Right atrium auricular region (tissue), 2 donors: ENCODE results near the gene LHX1. TPM values are rescaled to one million over a fixed set of nuclear protein-coding genes. Genes with fewer than 3 reads are reported as not detected.
A peak's percentile ranks its signal among the peaks of the same experiment; 100 is the strongest.

Experiments used
- DNase-seq: peaks from one replicate; pipeline ENCODE4 v3.0.0-alpha.2; 2019; ENCODE audit warnings: low spot score
- H3K27ac ChIP-seq, 2 donors: fragments of 200-600 bp; sonication (generic); 1 replicate in 1 of 2; 2 replicates in 1 of 2; pipeline ENCODE4 v1.5.1; 2016 to 2019
- H3K27me3 ChIP-seq, 2 donors: fragments of 200-600 bp; sonication (generic); one replicate each; pipeline versions ENCODE4 v1.5.1 to v1.6.0; 2017 to 2019
- H3K36me3 ChIP-seq: fragments of 200-600 bp; sonication (generic); one replicate; pipeline ENCODE4 v1.5.1; 2016
- H3K4me1 ChIP-seq, 2 donors: fragments of 200-600 bp; sonication (generic); one replicate each; pipeline versions ENCODE4 v1.5.1 to v1.6.0; 2017 to 2019
- H3K4me3 ChIP-seq, 2 donors: fragments of 200-600 bp; sonication (generic); 1 replicate in 1 of 2; 2 replicates in 1 of 2; pipeline ENCODE4 v1.5.1; 2017 to 2019; ENCODE audit warnings: mild to moderate bottlenecking in 1 of 2, moderate library complexity in 1 of 2
- H3K9me3 ChIP-seq, 2 donors: fragments of 200-600 bp; sonication (generic); one replicate each; pipeline ENCODE4 v1.5.1; 2019
- CTCF ChIP-seq, 2 donors: fragments of 200-600 bp; sonication (generic); IDR thresholded peaks; one replicate each; pipeline ENCODE4 v1.5.1; 2019; ENCODE audit warnings: antibody characterized with exemption in 2 of 2
- total RNA-seq, 2 donors: library from RNA; depleted of rRNA; stranded (reverse); fragments of >200 nt; gene quantifications; one replicate each; pipeline ENCODE4 v1.1.0, GENCODE V29; 2016

LHX1 gene
- total RNA-seq, 2 donors from 2014 or later: not detected

DNA sequence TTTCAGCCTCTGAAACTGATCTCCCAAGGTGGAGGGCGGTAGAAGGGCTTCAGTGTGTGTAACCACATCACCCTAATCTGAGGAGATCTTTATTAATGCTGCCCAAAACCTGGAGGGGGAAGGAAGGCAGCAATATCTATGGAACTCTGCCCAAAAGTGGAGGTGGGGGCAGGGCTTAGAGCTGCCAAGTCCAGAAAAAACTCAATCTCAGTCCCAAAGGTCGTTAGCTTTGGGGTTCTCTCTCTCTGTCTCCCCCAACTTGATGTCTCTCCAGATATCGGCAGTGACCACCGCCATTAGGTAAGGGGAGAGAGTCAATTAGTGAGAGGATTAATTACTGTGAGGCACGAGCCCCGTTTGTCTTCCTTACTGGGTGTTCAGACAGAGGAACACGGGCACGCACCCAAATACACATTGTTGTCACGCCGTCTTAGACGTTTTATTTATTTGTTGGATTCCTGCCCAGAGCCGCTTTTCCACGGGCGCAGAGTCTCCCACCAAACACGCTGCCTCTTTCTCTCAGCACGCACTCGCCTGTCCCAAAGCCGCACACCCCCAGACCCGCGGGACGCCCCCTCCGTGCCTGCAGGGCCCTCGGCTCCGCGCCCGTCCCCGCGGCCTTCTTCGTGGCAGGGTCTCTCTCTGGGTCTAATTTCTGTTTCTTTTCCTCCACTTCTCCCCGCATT, 5.4 kb upstream of the LHX1 start:
- Histone ChIP-seq H3K4me1 (peaks cover 0 to 60% of the 10 kb centered on the region in 2 donors), H3K9me3 (no peaks in the 10 kb centered on the region), H3K27ac (no peak overlapping the region), H3K4me3 (peak overlapping the region in 1 of 2 donors; percentile 12), H3K36me3 (no peaks in the 10 kb centered on the region), H3K27me3 (peaks cover 60 to 83% of the 10 kb centered on the region in 2 donors)
- DNase-seq: no peak
- TF ChIP-seq CTCF (IDR thresholded peaks at IDR 0.05): no peak

- Histone ChIP-seq H3K27me3 (peaks cover 64 to 88% of the 10 kb centered on the region in 2 donors), H3K27ac (no peak overlapping the region), H3K36me3 (no peaks in the 10 kb centered on the region), H3K4me1 (peaks cover 0 to 65% of the 10 kb centered on the region in 2 donors), H3K9me3 (no peaks in the 10 kb centered on the region), H3K4me3 (peak overlapping the region in 1 of 2 donors; percentile 12)
- no peak for DNase-seq
- TF ChIP-seq CTCF (IDR thresholded peaks at IDR 0.05): no peak
Observed at GRCh38 chr17:36932383-36932693, 4.9 kb upstream of the LHX1 start.

- Histone ChIP-seq H3K9me3 (no peaks in the 10 kb centered on the region), H3K27ac (no peak overlapping the region), H3K4me3 (no peak overlapping the region), H3K4me1 (peaks cover 0 to 69% of the 10 kb centered on the region in 2 donors), H3K36me3 (no peaks in the 10 kb centered on the region), H3K27me3 (peaks cover 67 to 93% of the 10 kb centered on the region in 2 donors)
- no peak for TF ChIP-seq CTCF (IDR thresholded peaks at IDR 0.05)
- DNase-seq: no peak
Observed at GRCh38 chr17:36932694-36933511, 4.4 kb upstream of the LHX1 start.

DNA sequence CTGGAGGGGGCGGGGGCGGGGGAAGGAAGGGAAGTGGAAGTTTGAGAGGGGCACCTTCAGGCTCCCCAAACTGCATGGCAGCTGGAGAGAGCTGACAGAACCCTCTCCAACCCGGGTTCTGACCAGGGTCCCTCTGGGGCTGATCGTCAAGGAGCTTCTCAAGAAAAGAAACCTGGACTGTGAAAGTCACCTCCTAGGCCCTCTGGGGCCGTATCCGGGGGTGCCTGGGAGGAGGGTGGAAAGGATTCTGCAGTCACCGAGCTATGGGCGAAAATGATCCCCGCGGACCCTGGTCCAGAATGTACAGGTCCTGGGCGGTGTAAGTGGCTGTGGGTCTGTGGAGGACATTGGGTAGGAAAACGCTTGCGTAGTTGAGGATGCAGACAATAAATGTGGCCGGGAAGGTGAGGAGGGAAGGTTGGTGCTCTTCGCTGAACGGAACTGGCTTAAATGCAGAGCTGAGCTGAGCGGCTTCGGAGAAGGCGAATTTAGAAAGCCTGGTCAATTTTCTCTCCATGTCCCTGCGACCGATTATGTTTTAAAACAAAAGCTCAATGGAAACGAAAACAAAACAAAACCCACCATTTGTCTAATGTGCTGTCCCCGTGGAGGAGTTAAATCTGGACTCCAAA, 3.6 kb upstream of the LHX1 start:
- no peak for TF ChIP-seq CTCF (IDR thresholded peaks at IDR 0.05)
- Histone ChIP-seq H3K4me3 (peak overlapping the region in 1 of 2 donors; percentile 20), H3K27me3 (peaks cover 66 to 94% of the 10 kb centered on the region in 2 donors)

GRCh38 chr17:36934144-36934691, 3.1 kb upstream of the LHX1 start:
- no peak overlapping the region for H3K27ac ChIP-seq
- peaks cover 0 to 76% of the 10 kb centered on the region in 2 donors for H3K4me1 ChIP-seq
- no peaks in the 10 kb centered on the region for H3K36me3 ChIP-seq
- no peak for DNase-seq
- H3K27me3 ChIP-seq: peaks cover 68 to 96% of the 10 kb centered on the region in 2 donors
- no peaks in the 10 kb centered on the region for H3K9me3 ChIP-seq
- peak overlapping the region in 1 of 2 donors; percentile 20 for H3K4me3 ChIP-seq
- no peak for TF ChIP-seq CTCF (IDR thresholded peaks at IDR 0.05)

More for the DNA sequence above, 3.6 kb upstream of the LHX1 start:
- no peak for DNase-seq
- Histone ChIP-seq H3K27ac (no peak overlapping the region), H3K36me3 (no peaks in the 10 kb centered on the region), H3K4me1 (peaks cover 0 to 71% of the 10 kb centered on the region in 2 donors), H3K9me3 (no peaks in the 10 kb centered on the region)
